IPS-15b (cell line): ENCODE data around the gene AQP5.

Experiments
- H3K27me3 ChIP-seq: one replicate; pipeline ENCODE4 v1.6.1; 2013; ENCODE audit warnings: low read length; ENCODE audit not compliant: control insufficient read depth, insufficient read depth
- H3K36me3 ChIP-seq: one replicate; pipeline ENCODE4 v1.6.1; 2013; ENCODE audit warnings: low read length; ENCODE audit not compliant: control insufficient read depth, insufficient read depth
- H3K4me1 ChIP-seq: one replicate; pipeline ENCODE4 v1.6.1; 2013; ENCODE audit warnings: mild to moderate bottlenecking, low read length; ENCODE audit not compliant: control insufficient read depth, insufficient read depth
- H3K4me3 ChIP-seq: one replicate; pipeline ENCODE4 v1.5.1; 2013; ENCODE audit warnings: low read depth, low read length
- H3K9ac ChIP-seq: one replicate; pipeline ENCODE4 v1.6.1; 2013; ENCODE audit warnings: low read depth, mild to moderate bottlenecking, low read length
- H3K9me3 ChIP-seq: one replicate; pipeline ENCODE4 v1.6.1; 2013; ENCODE audit warnings: mild to moderate bottlenecking, low read length; ENCODE audit not compliant: control insufficient read depth, insufficient read depth

AQP5 gene

GRCh38 chr12:49954863-49955830 lies 6.5 kb upstream of the AQP5 start:
- Histone ChIP-seq H3K27me3 (peaks cover 48% of the 10 kb centered on the region), H3K9ac (no peak overlapping the region), H3K9me3 (no peaks in the 10 kb centered on the region), H3K4me3 (peak overlapping the region; percentile 26), H3K36me3 (no peaks in the 10 kb centered on the region), H3K4me1 (peaks cover 8% of the 10 kb centered on the region)

DNA sequence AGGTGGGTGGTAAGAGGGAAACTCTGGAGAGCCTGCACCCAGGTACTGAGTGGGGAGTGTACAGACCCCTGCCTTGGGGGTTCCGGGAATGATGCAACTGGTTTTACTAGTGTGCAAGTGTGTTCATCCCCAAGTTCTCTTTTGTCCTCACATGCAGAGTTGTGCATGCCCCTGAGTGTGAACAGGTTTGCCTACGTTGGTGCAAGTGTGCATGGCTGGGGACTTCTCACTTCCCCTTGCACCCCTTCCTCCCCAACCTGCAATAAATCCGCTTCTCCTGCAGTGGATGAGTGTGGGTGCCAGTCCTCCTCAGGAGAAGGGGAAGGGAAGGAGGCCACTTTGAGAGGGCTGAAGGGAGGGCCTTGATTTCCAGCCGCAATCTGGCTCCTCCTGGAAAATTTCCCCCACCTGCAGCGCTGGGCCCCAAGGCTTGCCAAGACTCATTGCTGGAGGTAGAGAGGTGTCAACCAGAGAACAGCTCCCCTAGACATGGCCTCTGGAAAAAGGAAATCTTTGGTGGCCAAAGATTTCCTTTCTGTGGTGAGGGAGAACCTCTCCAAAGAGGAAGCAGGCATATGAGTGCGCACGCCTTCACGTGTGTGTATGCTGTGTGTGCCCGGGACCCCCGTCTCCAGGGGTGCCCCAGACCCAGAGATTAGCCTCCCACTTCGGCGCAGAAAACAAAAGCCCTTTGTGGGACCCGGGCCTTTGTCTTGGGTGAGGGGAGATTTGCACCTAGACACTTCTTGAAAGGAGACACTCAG lies 5.6 kb upstream of the AQP5 start:
- Histone ChIP-seq H3K9me3 (no peaks in the 10 kb centered on the region), H3K27me3 (peaks cover 57% of the 10 kb centered on the region), H3K4me3 (peak overlapping the region; percentile 26), H3K9ac (no peak overlapping the region), H3K4me1 (peaks cover 10% of the 10 kb centered on the region), H3K36me3 (no peaks in the 10 kb centered on the region)

GRCh38 chr12:49956663-49957569 lies 4.8 kb upstream of the AQP5 start:
- Histone ChIP-seq H3K9ac (no peak overlapping the region), H3K4me1 (peaks cover 10% of the 10 kb centered on the region), H3K4me3 (no peak overlapping the region), H3K27me3 (peaks cover 57% of the 10 kb centered on the region), H3K36me3 (no peaks in the 10 kb centered on the region), H3K9me3 (no peaks in the 10 kb centered on the region)

- Histone ChIP-seq H3K9me3 (no peaks in the 10 kb centered on the region), H3K9ac (no peak overlapping the region), H3K36me3 (no peaks in the 10 kb centered on the region), H3K27me3 (peaks cover 57% of the 10 kb centered on the region), H3K4me3 (no peak overlapping the region), H3K4me1 (peaks cover 10% of the 10 kb centered on the region)
Observed at GRCh38 chr12:49957570-49957967, 4.1 kb upstream of the AQP5 start.

- H3K4me1 ChIP-seq = peaks cover 10% of the 10 kb centered on the region
- no peak overlapping the region for H3K9ac ChIP-seq
- H3K4me3 ChIP-seq = no peak overlapping the region
- H3K9me3 ChIP-seq = no peaks in the 10 kb centered on the region
- peaks cover 65% of the 10 kb centered on the region for H3K27me3 ChIP-seq
- no peaks in the 10 kb centered on the region for H3K36me3 ChIP-seq
Observed at GRCh38 chr12:49959685-49960473, 1.8 kb upstream of the AQP5 start.

DNA sequence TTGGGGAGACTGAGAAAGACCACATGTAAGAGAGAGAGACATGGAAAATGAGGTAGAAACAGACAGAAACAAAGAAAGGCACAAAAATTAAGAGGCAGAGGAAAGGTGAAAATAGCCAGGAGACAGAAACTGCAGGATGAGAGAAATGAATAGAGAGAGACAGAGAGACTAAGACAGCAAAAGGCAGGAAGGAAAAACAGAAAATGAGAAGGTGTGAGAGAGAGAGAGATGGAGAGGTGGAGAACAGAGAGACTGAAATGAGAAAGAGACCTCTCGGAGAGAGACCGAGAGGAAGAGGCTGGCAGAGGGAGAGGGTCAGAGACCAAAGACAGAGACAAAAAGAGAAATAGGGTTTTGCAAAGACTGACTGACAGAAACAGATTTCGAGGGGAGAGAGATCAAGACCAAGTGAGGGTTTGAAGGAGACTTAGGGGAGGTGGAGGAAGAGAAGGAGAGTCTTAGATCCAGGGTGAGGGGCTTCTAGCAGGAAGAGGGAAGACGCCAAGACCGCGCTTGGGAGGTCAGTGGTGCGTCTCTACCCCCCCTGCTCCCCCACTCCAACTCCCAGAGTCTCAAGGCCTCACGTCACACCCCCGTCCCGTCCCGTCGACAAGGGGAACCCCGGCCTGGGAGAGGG lies 1.1 kb upstream of the AQP5 start:
- Histone ChIP-seq H3K4me3 (peak overlapping the region; percentile 37), H3K4me1 (peaks cover 10% of the 10 kb centered on the region), H3K36me3 (no peaks in the 10 kb centered on the region), H3K9ac (no peak overlapping the region), H3K27me3 (peaks cover 64% of the 10 kb centered on the region), H3K9me3 (no peaks in the 10 kb centered on the region)

- no peaks in the 10 kb centered on the region for H3K9me3 ChIP-seq
- no peaks in the 10 kb centered on the region for H3K36me3 ChIP-seq
- H3K9ac ChIP-seq = no peak overlapping the region
- H3K27me3 ChIP-seq = peaks cover 57% of the 10 kb centered on the region
- peaks cover 10% of the 10 kb centered on the region for H3K4me1 ChIP-seq
- peak overlapping the region; percentile 18 for H3K4me3 ChIP-seq
Observed at GRCh38 chr12:49961993-49962764, 507 bp downstream of the AQP5 start.

DNA sequence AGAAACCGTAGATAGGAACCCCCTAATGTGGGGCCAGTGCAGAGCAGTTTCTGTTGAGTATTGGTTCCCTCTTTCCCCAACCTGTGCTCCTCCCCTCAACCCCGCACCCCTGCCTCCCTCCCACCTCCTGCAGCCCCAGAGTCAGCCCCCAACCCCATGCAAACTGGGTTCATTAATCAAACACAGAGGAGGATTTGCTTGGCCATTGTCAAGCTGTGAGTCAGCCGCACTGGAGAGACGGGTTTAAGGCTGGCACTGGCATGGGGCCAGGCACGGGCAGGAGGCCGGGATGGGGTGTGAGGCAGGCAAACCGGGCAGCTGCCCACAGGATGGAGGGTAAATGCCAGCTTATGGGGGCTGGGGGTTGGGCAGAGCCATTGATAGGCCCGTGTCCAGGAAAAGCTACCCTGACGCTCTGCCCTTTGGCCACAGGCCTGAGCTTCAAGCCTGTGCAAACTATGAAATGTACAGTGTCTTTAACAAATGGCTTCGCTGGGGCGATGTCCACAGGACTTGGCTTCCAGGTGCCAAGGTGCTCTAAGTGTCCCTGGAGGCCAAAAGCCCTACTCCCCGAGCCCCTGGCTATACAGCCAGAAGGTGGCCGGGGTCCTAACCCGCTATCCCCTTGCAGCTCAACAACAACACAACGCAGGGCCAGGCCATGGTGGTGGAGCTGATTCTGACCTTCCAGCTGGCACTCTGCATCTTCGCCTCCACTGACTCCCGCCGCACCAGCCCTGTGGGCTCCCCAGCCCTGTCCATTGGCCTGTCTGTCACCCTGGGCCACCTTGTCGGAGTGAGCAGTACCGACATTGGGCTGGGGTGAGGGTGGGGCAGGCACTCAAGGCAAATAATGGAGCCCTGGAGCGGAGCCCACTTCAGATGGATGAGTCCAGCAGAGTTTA lies 1.4 kb downstream of the AQP5 start:
- Histone ChIP-seq H3K9ac (no peak overlapping the region), H3K27me3 (peaks cover 55% of the 10 kb centered on the region), H3K4me3 (no peak overlapping the region), H3K9me3 (no peaks in the 10 kb centered on the region), H3K36me3 (no peaks in the 10 kb centered on the region), H3K4me1 (peaks cover 13% of the 10 kb centered on the region)

- H3K27me3 ChIP-seq = peaks cover 53% of the 10 kb centered on the region
- H3K9ac ChIP-seq = no peak overlapping the region
- no peaks in the 10 kb centered on the region for H3K9me3 ChIP-seq
- no peaks in the 10 kb centered on the region for H3K36me3 ChIP-seq
- H3K4me1 ChIP-seq = peaks cover 13% of the 10 kb centered on the region
- H3K4me3 ChIP-seq = no peak overlapping the region
Observed at GRCh38 chr12:49963976-49964815, 2.5 kb downstream of the AQP5 start.
